Gastrocnemius medialis (tissue), 4 donors: ENCODE results near the gene AGPAT3.

ENCODE experiments used
- POLR2A ChIP-seq, 2 donors: fragments of 450-650 bp; IDR thresholded peaks; one replicate each; pipeline ENCODE4 v1.6.1; 2017; ENCODE audit warnings: antibody characterized with exemption in 2 of 2, mild to moderate bottlenecking in 2 of 2, moderate library complexity in 2 of 2
- TF ChIP-seq, protein P1 (sequence below), 5 experiments: fragments of 450-650 bp in 3 of 5; fragments of 200-600 bp in 2 of 5; sonication (generic) in 2 of 5; IDR thresholded peaks in 4 of 5; conservative IDR thresholded peaks in 1 of 5; 1 replicate in 4 of 5; 2 replicates in 1 of 5; pipeline ENCODE4 v1.5.1; 2016 to 2019; ENCODE audit warnings: antibody characterized with exemption in 5 of 5, mild to moderate bottlenecking in 3 of 5, moderate library complexity in 3 of 5

DNA sequence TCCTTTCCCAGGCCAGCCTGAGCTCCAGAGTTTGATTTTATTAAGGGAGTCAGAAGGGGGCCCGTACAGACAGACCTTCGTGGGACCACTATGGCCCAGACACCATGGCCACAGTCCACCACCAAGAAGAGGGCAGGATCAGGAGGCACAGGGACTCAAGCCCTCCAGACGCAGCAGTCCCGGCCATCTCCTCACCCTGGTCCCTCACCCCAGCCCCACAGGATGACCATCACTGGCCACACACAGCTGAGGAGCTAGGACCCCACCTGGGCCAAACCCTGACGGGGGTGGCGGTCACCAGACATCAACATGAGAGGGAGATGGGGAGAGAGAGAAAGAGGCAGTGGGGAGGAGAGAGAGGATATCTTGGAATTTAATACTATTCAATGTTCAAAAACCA, 29.2 kb upstream of the AGPAT3 start:
- TF ChIP-seq, protein P1, sequence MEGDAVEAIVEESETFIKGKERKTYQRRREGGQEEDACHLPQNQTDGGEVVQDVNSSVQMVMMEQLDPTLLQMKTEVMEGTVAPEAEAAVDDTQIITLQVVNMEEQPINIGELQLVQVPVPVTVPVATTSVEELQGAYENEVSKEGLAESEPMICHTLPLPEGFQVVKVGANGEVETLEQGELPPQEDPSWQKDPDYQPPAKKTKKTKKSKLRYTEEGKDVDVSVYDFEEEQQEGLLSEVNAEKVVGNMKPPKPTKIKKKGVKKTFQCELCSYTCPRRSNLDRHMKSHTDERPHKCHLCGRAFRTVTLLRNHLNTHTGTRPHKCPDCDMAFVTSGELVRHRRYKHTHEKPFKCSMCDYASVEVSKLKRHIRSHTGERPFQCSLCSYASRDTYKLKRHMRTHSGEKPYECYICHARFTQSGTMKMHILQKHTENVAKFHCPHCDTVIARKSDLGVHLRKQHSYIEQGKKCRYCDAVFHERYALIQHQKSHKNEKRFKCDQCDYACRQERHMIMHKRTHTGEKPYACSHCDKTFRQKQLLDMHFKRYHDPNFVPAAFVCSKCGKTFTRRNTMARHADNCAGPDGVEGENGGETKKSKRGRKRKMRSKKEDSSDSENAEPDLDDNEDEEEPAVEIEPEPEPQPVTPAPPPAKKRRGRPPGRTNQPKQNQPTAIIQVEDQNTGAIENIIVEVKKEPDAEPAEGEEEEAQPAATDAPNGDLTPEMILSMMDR (IDR thresholded peaks at IDR 0.05 in 4 of 5, conservative IDR thresholded peaks at IDR 0.05 in 1 of 5) = no peak
- no peak for TF ChIP-seq POLR2A (IDR thresholded peaks at IDR 0.05)
